GM18517 (cell line): ENCODE results near the gene TMC8.
"Not testable (repeated sequence)": the region's sequence is repeated elsewhere in the genome, so short reads cannot be mapped to it uniquely, and the experiment has no call there.

Source experiments
- ATAC-seq: cut with Tn5 transposase; IDR thresholded peaks from one replicate; pipeline ENCODE4 v1.9.1; 2021; ENCODE audit warnings: mild to moderate bottlenecking, moderate library complexity; ENCODE audit not compliant: unreplicated experiment

Gene TMC8

DNA sequence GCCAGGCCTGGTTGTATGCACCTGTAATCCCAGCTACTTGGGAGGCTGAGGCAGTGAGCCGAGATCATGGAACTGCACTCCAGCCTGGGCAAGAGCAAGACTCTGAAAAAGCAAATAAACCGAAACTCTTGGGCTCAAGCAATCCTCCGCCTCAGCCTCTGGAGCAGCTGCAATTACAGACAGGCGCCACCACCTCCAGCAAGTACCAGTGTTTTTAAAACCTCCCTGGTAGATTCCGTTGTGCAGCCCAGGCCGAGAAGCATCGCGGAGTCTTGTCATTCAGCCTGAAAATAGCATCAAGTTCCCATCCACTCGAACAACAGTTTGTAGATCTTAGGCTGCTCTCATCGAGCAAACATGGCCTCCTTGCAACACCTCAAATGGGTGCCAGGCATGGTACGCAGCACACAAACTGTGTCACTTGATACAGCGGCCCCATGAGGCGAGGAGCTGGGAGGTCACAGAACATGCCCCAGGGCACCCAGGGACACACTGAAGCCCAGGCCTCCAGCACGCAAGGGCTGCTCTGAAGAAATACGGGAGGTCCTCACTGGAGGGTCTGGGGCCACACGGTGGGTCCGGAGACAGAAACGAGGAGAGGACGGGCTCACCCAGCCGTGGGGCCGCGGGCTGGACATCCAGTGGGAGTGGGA is 20.1 kb upstream of the TMC8 start:
- no peak for ATAC-seq

GRCh38 chr17:78111016-78111726 is 19.4 kb upstream of the TMC8 start:
- ATAC-seq, result no peak

- no peak for ATAC-seq
Observed at GRCh38 chr17:78111727-78112517, 18.6 kb upstream of the TMC8 start.

- ATAC-seq, result no peak
Observed at GRCh38 chr17:78112518-78113471, 17.8 kb upstream of the TMC8 start.

DNA sequence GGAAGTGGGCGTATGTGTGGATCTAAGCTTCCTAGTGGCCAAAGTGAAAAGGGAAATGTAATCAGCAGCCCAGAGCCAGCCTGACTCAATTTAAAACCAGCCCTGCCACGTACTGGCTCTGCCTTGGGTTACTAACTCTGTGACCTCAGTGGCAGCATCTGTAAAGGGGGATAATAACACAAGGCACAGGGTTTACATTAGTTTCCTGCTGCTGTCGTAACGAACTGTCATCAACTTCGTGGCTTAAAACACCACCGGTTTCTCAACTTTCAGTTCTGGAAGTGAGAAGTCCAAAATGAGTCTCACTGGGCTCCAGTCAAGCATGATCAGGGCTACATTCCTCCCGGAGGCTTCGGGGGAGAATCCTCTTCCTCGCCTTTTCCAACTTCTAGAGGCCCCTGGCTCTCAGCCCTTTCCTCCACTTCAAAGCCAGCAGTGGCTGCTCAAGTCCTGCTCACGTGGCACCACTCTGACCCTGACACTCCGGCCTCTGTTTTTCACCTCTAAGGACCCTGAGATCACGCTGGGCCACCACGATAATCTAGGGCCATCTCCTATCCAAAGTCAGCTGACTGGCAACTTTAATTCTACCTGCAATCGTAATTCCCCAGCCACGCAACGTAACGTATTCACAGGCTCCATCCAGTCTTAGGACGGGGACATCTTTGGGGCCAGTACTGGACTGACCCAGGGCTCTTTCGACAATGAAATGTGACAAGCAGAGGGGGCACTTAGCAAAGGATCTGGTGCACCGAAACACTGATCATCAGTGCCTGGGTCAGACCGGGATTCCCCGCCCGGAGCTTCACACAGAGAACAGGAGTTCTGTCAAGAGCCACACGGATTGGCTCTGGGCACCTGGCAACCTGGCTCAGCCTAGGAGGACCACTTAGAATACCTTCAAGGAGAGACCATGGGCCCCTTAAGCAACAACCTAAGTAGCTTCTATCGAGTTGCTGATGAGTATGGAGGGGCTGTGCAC is 16.5 kb upstream of the TMC8 start:
- ATAC-seq, result no peak

GRCh38 chr17:78114831-78115723 is 15.5 kb upstream of the TMC8 start:
- no peak for ATAC-seq

- not testable (repeated sequence) for ATAC-seq
Observed at GRCh38 chr17:78115803-78116202, 14.8 kb upstream of the TMC8 start.

- ATAC-seq, result no peak
Observed at GRCh38 chr17:78116411-78116810, 14.2 kb upstream of the TMC8 start.

- ATAC-seq, result no peak
Observed at GRCh38 chr17:78117027-78117981, 13.3 kb upstream of the TMC8 start.

DNA sequence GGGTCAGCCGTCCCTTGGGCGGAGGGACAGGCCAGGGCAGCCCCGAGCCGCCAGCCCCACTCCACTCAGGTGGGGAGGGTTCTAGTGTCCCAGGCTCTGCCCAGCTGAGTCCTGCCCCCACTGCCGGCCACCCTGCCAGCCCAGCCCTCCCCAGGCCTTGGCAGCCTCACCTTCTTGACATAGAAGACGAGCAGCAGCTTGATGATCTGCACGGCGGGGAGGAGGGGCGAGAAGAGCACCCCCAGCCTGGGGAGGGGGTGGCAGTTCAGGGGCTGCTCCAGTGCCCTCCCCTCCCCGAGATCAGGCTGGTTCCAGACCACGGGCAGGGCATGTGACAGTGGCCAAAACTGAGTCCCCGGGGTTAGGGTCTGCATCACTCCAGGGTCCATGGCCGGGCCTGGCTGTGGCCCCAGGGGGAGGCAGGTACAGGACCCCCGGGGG is 11.8 kb upstream of the TMC8 start:
- no peak for ATAC-seq

- ATAC-seq, result no peak
Observed at GRCh38 chr17:78120537-78120936, 10.0 kb upstream of the TMC8 start.

GRCh38 chr17:78120971-78121800 is 9.4 kb upstream of the TMC8 start:
- no peak for ATAC-seq

DNA sequence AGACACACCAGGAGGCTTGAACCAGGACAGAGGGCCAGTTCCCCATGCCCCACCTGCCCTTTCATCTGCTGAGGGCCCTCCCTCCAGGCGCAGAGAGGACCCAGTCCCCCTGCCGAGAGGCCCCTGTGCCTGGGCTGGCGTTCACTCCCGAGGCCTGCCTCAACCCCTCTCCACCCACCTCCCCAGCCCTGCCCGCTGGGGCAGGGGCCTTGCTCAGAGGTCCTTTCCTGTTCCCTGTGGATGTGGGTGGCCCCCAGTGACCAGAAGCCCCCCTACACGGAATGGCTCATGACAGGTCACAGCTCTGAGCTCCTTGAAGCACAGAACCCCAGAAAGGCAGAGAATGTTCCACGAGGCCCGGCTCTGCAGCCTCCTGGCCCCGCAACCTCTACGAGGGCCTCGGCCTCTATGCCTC is 8.8 kb upstream of the TMC8 start:
- no peak for ATAC-seq

GRCh38 chr17:78122216-78122930 is 8.2 kb upstream of the TMC8 start:
- ATAC-seq, result no peak

GRCh38 chr17:78122931-78123249 is 7.7 kb upstream of the TMC8 start:
- no peak for ATAC-seq
